Astrocyte of the cerebellum (primary cell): ENCODE measurements around the gene DPYSL4.

ENCODE experiments used
- DNase-seq: peaks from one replicate; pipeline ENCODE4 v3.0.0-alpha.2; 2011; ENCODE audit warnings: low read depth
- H3K4me3 ChIP-seq: 2 replicates; pipeline ENCODE4 v1.5.1; 2011; ENCODE audit warnings: mild to moderate bottlenecking, low read depth, low read length, moderate library complexity
- CTCF ChIP-seq: IDR thresholded peaks from 2 replicates; pipeline ENCODE4 v1.5.1; 2012; ENCODE audit warnings: low read length, low read depth, moderate library complexity, mild to moderate bottlenecking; ENCODE audit errors: missing control alignments
- in situ Hi-C: cut with HindIII; loops from 2 replicates; pipeline ENCODE4 v1.10.0; 2017; ENCODE audit warnings: low sequenced_read_pairs

The DPYSL4 gene

GRCh38 chr10:132200344-132201110, 13.8 kb downstream of the DPYSL4 start:
- no peak overlapping the region for H3K4me3 ChIP-seq
- in situ Hi-C loops, result loop anchor here (10.0 kb wide), 1 partner anchor 144 kb away; no protein-coding TSS in a partner anchor
- no peak for TF ChIP-seq CTCF
- DNase-seq, result no peak

- no peak for TF ChIP-seq CTCF
- no peak for DNase-seq
- no peak overlapping the region for H3K4me3 ChIP-seq
- in situ Hi-C loops, result loop anchor here (10.0 kb wide), 1 partner anchor 143 kb away; no protein-coding TSS in a partner anchor
These were observed 14.6 kb downstream of the DPYSL4 start for GRCh38 chr10:132201111-132201969.

GRCh38 chr10:132202070-132202970, 15.6 kb downstream of the DPYSL4 start:
- in situ Hi-C loops, result loop anchor here (10.0 kb wide), 1 partner anchor 142 kb away; no protein-coding TSS in a partner anchor
- no peak overlapping the region for H3K4me3 ChIP-seq
- no peak for TF ChIP-seq CTCF
- DNase-seq, result no peak

- no peak for TF ChIP-seq CTCF
- DNase-seq, result no peak
- in situ Hi-C loops, result loop anchor here (10.0 kb wide), 1 partner anchor 141 kb away; no protein-coding TSS in a partner anchor
- H3K4me3 ChIP-seq, result no peak overlapping the region
These were observed 16.7 kb downstream of the DPYSL4 start for GRCh38 chr10:132203256-132204077.

- TF ChIP-seq CTCF, result no peak
- H3K4me3 ChIP-seq, result no peak overlapping the region
- no peak for DNase-seq
- in situ Hi-C loops, result loop anchor here (10.0 kb wide), 1 partner anchor 141 kb away; no protein-coding TSS in a partner anchor
These were observed 17.5 kb downstream of the DPYSL4 start for GRCh38 chr10:132204078-132204780.
